Measurements from ENCODE around the gene OXGR1. TPM values are rescaled to one million over a fixed set of nuclear protein-coding genes. Genes with fewer than 3 reads are reported as not detected.

OXGR1 gene
- total and polyA plus RNA-seq, 9 donors = 0.24 to 1.1 (median 0.60) TPM

GRCh38 chr13:97005625-97006262 is 11.5 kb upstream of the OXGR1 start:
- H3K4me1 ChIP-seq (ENCODE audit: control insufficient read depth, insufficient read depth, low read length) = no peaks in the 10 kb centered on the region
- no peaks in the 10 kb centered on the region for H3K36me3 ChIP-seq (ENCODE audit: control insufficient read depth, insufficient read depth, low read length)
- WGBS (ENCODE audit: insufficient coverage) = no CpG with 5 or more reads among the region's 1 CpG
- no peak overlapping the region for H3K27ac ChIP-seq (ENCODE audit: low read length)
- no peaks in the 10 kb centered on the region for H3K9me3 ChIP-seq (replicated peaks; ENCODE audit: control insufficient read depth, low read depth, low read length)
- no peak for DNase-seq
- H3K4me3 ChIP-seq (ENCODE audit: low read length) = no peak overlapping the region
- H3K27me3 ChIP-seq (ENCODE audit: control insufficient read depth, insufficient read depth, low read length) = no peaks in the 10 kb centered on the region

- Histone ChIP-seq H3K27me3 (ENCODE audit: control insufficient read depth, insufficient read depth, low read length) (no peaks in the 10 kb centered on the region), H3K36me3 (ENCODE audit: control insufficient read depth, insufficient read depth, low read length) (no peaks in the 10 kb centered on the region), H3K4me1 (ENCODE audit: control insufficient read depth, insufficient read depth, low read length) (no peaks in the 10 kb centered on the region), H3K4me3 (ENCODE audit: low read length) (no peak overlapping the region), H3K27ac (ENCODE audit: low read length) (no peak overlapping the region), H3K9me3 (replicated peaks; ENCODE audit: control insufficient read depth, low read depth, low read length) (no peaks in the 10 kb centered on the region)
- DNase-seq = no peak
- no CpG with 5 or more reads among the region's 2 CpGs for WGBS (ENCODE audit: insufficient coverage)
Measured at GRCh38 chr13:97004886-97005285, 10.6 kb upstream of the OXGR1 start.

- Histone ChIP-seq H3K4me3 (ENCODE audit: low read length) (no peak overlapping the region), H3K4me1 (ENCODE audit: control insufficient read depth, insufficient read depth, low read length) (no peaks in the 10 kb centered on the region), H3K9me3 (replicated peaks; ENCODE audit: control insufficient read depth, low read depth, low read length) (no peaks in the 10 kb centered on the region), H3K27me3 (ENCODE audit: control insufficient read depth, insufficient read depth, low read length) (no peaks in the 10 kb centered on the region), H3K27ac (ENCODE audit: low read length) (no peak overlapping the region), H3K36me3 (ENCODE audit: control insufficient read depth, insufficient read depth, low read length) (no peaks in the 10 kb centered on the region)
- DNase-seq = peak; percentile 23
- WGBS (ENCODE audit: insufficient coverage) = 67% methylated on average over 1 of the region's 9 CpGs
Measured at GRCh38 chr13:97004096-97004876, 10.0 kb upstream of the OXGR1 start.

- H3K27ac ChIP-seq (ENCODE audit: low read length) = no peak overlapping the region
- WGBS (ENCODE audit: insufficient coverage) = no CpG with 5 or more reads among the region's 2 CpGs
Measured at GRCh38 chr13:97003071-97003470, 8.8 kb upstream of the OXGR1 start.

GRCh38 chr13:97002581-97002980 is 8.3 kb upstream of the OXGR1 start:
- no peaks in the 10 kb centered on the region for H3K4me1 ChIP-seq (ENCODE audit: control insufficient read depth, insufficient read depth, low read length)
- H3K27ac ChIP-seq (ENCODE audit: low read length) = no peak overlapping the region
- H3K4me3 ChIP-seq (ENCODE audit: low read length) = no peak overlapping the region
- no peaks in the 10 kb centered on the region for H3K9me3 ChIP-seq (replicated peaks; ENCODE audit: control insufficient read depth, low read depth, low read length)
- no peaks in the 10 kb centered on the region for H3K36me3 ChIP-seq (ENCODE audit: control insufficient read depth, insufficient read depth, low read length)
- no CpG with 5 or more reads among the region's 2 CpGs for WGBS (ENCODE audit: insufficient coverage)
- H3K27me3 ChIP-seq (ENCODE audit: control insufficient read depth, insufficient read depth, low read length) = no peaks in the 10 kb centered on the region
- no peak for DNase-seq

More at GRCh38 chr13:97003071-97003470, 8.8 kb upstream of the OXGR1 start:
- no peaks in the 10 kb centered on the region for H3K9me3 ChIP-seq (replicated peaks; ENCODE audit: control insufficient read depth, low read depth, low read length)
- H3K4me3 ChIP-seq (ENCODE audit: low read length) = no peak overlapping the region
- no peaks in the 10 kb centered on the region for H3K27me3 ChIP-seq (ENCODE audit: control insufficient read depth, insufficient read depth, low read length)
- DNase-seq = no peak
- no peaks in the 10 kb centered on the region for H3K4me1 ChIP-seq (ENCODE audit: control insufficient read depth, insufficient read depth, low read length)
- no peaks in the 10 kb centered on the region for H3K36me3 ChIP-seq (ENCODE audit: control insufficient read depth, insufficient read depth, low read length)

GRCh38 chr13:97001636-97002035 is 7.4 kb upstream of the OXGR1 start:
- Histone ChIP-seq H3K27ac (ENCODE audit: low read length) (no peak overlapping the region), H3K27me3 (ENCODE audit: control insufficient read depth, insufficient read depth, low read length) (no peaks in the 10 kb centered on the region), H3K4me1 (ENCODE audit: control insufficient read depth, insufficient read depth, low read length) (no peaks in the 10 kb centered on the region), H3K36me3 (ENCODE audit: control insufficient read depth, insufficient read depth, low read length) (no peaks in the 10 kb centered on the region), H3K4me3 (ENCODE audit: low read length) (no peak overlapping the region), H3K9me3 (replicated peaks; ENCODE audit: control insufficient read depth, low read depth, low read length) (no peaks in the 10 kb centered on the region)
- peak; percentile 62 for DNase-seq
- WGBS (ENCODE audit: insufficient coverage) = 71% methylated on average over 3 of the region's 6 CpGs

GRCh38 chr13:97000295-97000925 is 6.1 kb upstream of the OXGR1 start:
- no peaks in the 10 kb centered on the region for H3K36me3 ChIP-seq (ENCODE audit: control insufficient read depth, insufficient read depth, low read length)
- H3K27ac ChIP-seq (ENCODE audit: low read length) = no peak overlapping the region
- 75% methylated on average over 1 of the region's 5 CpGs for WGBS (ENCODE audit: insufficient coverage)
- H3K9me3 ChIP-seq (replicated peaks; ENCODE audit: control insufficient read depth, low read depth, low read length) = no peaks in the 10 kb centered on the region
- no peaks in the 10 kb centered on the region for H3K27me3 ChIP-seq (ENCODE audit: control insufficient read depth, insufficient read depth, low read length)
- H3K4me1 ChIP-seq (ENCODE audit: control insufficient read depth, insufficient read depth, low read length) = no peaks in the 10 kb centered on the region
- no peak for DNase-seq
- no peak overlapping the region for H3K4me3 ChIP-seq (ENCODE audit: low read length)

- H3K9me3 ChIP-seq (replicated peaks; ENCODE audit: control insufficient read depth, low read depth, low read length) = no peaks in the 10 kb centered on the region
- WGBS (ENCODE audit: insufficient coverage) = 96% methylated on average over 2 of the region's 2 CpGs
- no peak overlapping the region for H3K27ac ChIP-seq (ENCODE audit: low read length)
- H3K27me3 ChIP-seq (ENCODE audit: control insufficient read depth, insufficient read depth, low read length) = peaks cover 10% of the 10 kb centered on the region
- peaks cover 6% of the 10 kb centered on the region for H3K4me1 ChIP-seq (ENCODE audit: control insufficient read depth, insufficient read depth, low read length)
- no peak for DNase-seq
- no peaks in the 10 kb centered on the region for H3K36me3 ChIP-seq (ENCODE audit: control insufficient read depth, insufficient read depth, low read length)
- H3K4me3 ChIP-seq (ENCODE audit: low read length) = no peak overlapping the region
Measured at GRCh38 chr13:96999091-96999490, 4.8 kb upstream of the OXGR1 start.

- H3K4me1 ChIP-seq (ENCODE audit: control insufficient read depth, insufficient read depth, low read length) = peaks cover 10% of the 10 kb centered on the region
- H3K27me3 ChIP-seq (ENCODE audit: control insufficient read depth, insufficient read depth, low read length) = peaks cover 15% of the 10 kb centered on the region
- H3K36me3 ChIP-seq (ENCODE audit: control insufficient read depth, insufficient read depth, low read length) = no peaks in the 10 kb centered on the region
- no peak overlapping the region for H3K4me3 ChIP-seq (ENCODE audit: low read length)
- DNase-seq = no peak
- no peaks in the 10 kb centered on the region for H3K9me3 ChIP-seq (replicated peaks; ENCODE audit: control insufficient read depth, low read depth, low read length)
- 75% methylated on average over 1 of the region's 2 CpGs for WGBS (ENCODE audit: insufficient coverage)
- no peak overlapping the region for H3K27ac ChIP-seq (ENCODE audit: low read length)
Measured at GRCh38 chr13:96998051-96998450, 3.8 kb upstream of the OXGR1 start.

GRCh38 chr13:96996886-96997285 is 2.6 kb upstream of the OXGR1 start:
- Histone ChIP-seq H3K27me3 (ENCODE audit: control insufficient read depth, insufficient read depth, low read length) (peaks cover 16% of the 10 kb centered on the region), H3K36me3 (ENCODE audit: control insufficient read depth, insufficient read depth, low read length) (no peaks in the 10 kb centered on the region), H3K4me1 (ENCODE audit: control insufficient read depth, insufficient read depth, low read length) (peaks cover 10% of the 10 kb centered on the region), H3K4me3 (ENCODE audit: low read length) (no peak overlapping the region), H3K9me3 (replicated peaks; ENCODE audit: control insufficient read depth, low read depth, low read length) (no peaks in the 10 kb centered on the region), H3K27ac (ENCODE audit: low read length) (no peak overlapping the region)
- no CpG with 5 or more reads among the region's 5 CpGs for WGBS (ENCODE audit: insufficient coverage)
- DNase-seq = peak; percentile 16
